GM19468 (cell line): Measurements from ENCODE around the gene NEU3.
"Not testable (repeated sequence)": the region's sequence is repeated elsewhere in the genome, so short reads cannot be mapped to it uniquely, and the experiment has no call there.

Experiments used
- ATAC-seq: cut with Tn5 transposase; IDR thresholded peaks from one replicate; pipeline ENCODE4 v1.9.1; 2021; ENCODE audit warnings: mild to moderate bottlenecking, moderate library complexity, moderate number of reproducible peaks; ENCODE audit not compliant: unreplicated experiment; ENCODE audit errors: extremely low read depth

The NEU3 gene

GRCh38 chr11:74981888-74982287, 6.8 kb upstream of the NEU3 start:
- ATAC-seq, result no peak

- ATAC-seq, result no peak
These were observed 4.7 kb upstream of the NEU3 start for GRCh38 chr11:74984070-74984469.

DNA sequence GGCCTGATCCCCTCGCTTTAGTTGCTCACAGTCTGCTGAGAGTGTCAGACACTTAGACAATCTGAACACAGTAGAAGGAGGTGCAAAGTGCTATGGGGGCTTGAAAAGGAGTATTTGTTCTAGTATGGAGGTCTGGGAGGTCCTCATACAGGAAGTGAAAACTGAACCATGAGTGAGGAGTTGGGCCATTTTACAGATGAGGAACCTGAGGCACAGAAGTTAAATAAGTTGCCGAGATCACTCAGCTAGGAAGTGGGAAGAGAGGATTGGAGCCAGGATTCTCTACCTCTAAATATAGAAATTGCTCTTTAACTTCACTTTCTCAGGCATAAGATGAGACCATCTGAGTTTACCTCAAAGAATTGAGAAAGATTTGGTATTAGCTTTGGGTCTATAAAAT, 4.0 kb upstream of the NEU3 start:
- ATAC-seq, result no peak

DNA sequence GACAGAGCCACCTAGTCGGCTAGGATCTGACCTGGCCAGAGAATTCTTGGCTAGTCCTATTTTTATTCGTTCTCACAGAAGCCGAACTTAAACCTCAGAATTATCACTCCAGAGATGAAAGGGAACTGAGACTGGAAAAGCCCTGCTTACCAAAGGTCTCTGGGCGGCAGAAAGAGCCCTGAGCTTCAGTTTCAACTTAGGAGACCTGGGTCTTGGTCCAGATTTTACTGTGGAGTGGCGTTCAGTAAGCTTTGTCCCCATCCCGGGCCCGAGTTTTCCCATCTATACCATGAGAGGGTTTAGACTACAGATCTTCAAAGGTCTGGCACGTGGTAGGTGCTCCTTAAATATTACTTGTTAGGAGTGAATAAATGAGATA, 516 bp downstream of the NEU3 start:
- no peak for ATAC-seq

DNA sequence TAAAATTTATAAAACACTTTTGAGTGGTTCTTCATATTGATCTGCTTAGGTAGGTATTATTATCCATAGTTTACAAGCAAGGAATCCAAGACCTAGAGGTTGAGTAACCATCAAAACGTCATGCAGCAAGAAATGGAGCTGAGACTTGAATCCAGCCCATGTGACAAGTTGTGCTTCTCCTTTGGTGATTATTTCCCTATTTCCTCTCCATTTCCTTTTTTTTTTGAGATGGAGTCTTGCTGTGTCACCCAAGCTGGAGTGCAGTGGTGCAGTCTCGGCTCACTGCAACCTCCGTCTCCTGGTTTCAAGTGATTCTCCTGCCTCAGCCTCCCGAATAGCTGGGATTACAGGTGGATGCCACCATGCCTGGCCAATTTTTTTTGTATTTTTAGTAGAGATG, 1.4 kb downstream of the NEU3 start:
- ATAC-seq, result not testable (repeated sequence)

DNA sequence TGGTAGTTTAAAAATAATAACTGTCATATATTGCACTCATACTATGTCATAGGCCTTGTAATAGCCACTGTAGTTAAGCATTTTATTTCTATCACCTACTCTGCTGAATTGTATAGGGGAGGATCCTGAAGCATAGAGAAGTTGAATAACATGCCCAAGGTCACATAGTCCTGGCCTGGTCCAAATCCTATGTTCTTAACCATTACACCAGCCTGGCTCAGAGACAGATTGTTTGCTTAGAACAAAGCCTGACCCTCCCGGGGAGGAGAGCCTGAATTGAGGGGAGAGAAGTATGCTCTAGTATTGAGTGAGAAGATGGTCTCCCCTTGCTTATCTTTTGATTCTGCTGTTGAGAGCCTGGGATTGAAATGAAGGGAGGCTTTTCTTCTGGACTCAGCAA, 2.2 kb downstream of the NEU3 start:
- ATAC-seq, result no peak

DNA sequence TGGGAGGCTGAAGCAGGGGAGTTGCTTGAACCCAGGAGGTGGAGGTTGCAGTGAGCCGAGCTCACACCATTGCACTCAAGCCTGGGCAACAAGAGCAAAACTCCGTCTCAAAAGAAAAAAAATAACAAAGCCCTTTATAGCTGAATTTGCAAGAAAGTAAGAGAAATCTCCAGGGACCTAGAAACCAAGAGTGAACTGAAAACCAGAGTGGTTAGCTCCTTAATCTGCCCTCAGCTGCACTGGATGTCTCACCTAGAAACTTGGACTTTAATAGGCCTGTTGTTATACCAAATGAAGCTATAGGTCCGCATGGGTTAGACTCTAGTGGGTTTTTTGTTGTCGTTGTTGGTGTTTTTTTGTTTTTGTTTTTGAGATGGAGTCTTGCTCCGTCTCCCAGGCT, 4.1 kb downstream of the NEU3 start:
- no peak for ATAC-seq

DNA sequence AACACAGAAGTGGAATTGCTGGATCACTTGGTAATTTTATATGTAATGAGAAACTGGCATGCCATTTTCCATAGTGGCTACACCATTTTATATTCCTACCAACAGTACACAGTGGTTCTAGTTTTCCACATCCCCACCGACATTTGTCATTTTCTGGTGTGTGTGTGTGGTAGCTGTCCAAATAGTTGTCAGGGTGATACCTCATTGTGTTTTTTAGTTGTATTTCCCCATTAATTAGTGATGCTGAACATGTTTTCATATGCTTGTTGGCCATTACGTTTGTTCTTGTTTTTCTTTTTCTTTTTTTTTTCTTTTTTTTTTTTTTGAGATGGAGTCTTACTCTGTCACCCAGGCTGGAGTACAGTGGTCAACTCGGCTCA, 12.2 kb downstream of the NEU3 start:
- ATAC-seq, result no peak

GRCh38 chr11:75001686-75002085, 13.0 kb downstream of the NEU3 start:
- ATAC-seq, result no peak

DNA sequence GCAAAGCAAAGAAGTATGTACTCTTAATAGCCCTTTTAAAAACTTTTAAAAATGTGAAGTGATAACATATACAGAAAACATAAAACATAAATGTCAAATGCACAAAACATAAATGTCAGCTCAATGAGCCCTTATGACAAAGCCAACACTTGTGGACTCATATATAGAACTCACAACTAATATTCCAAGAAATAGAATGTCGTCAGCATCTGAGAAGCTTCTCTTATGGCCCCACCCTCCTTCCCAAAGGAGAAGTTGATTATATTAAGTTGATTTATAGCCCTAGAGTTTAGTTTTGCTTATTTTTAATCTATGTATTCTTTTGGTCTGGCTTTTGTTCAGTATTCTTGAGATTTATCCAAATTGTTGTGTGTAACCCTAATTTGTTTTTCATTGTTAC, 13.8 kb downstream of the NEU3 start:
- ATAC-seq, result no peak

- ATAC-seq, result no peak
These were observed 15.5 kb downstream of the NEU3 start for GRCh38 chr11:75004215-75004614.

GRCh38 chr11:75011357-75011756, 22.6 kb downstream of the NEU3 start:
- ATAC-seq, result no peak

DNA sequence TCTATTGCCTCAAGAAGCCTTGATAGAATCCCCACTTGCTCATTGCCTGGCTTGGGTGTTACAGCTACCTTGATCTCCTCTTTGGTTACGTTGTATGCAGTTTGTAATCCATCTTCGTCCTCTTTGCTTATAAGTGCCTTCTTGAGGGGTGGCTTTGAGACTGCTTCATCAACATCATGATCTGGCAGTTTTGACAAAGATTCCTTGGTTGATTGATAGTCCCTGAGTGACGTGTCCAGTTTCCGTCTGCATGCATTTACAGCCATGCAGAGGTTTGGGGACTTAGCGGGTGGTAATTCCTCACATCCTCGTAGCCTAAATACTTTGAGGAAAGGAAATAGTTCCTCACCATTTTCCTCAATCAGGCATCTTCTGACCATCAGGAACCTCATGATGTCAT, 23.1 kb downstream of the NEU3 start:
- ATAC-seq, result no peak

DNA sequence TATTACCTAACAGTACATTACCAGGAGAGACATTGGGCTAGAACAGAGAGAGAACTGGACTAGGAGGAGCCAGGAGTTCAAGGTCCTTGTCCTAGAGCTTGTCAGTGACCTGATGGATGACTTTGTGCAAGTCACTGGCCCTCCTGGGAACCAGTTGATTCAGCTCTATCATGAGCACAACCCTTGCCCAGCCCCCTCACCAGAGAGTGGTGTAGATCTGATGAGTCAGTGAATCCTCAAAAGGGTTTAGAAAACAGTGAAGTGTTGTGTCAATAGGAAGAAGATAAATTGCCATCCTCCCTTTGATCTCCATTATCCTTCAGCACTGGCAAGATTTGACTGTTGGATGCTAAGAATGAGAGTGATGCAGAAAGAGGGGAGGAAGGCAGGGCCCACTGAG, 24.3 kb downstream of the NEU3 start:
- ATAC-seq, result no peak

GRCh38 chr11:75014129-75014528, 25.4 kb downstream of the NEU3 start:
- no peak for ATAC-seq

GRCh38 chr11:75019200-75019599, 30.5 kb downstream of the NEU3 start:
- ATAC-seq, result not testable (repeated sequence)

- ATAC-seq, result not testable (repeated sequence)
These were observed 31.6 kb downstream of the NEU3 start for GRCh38 chr11:75020328-75020727.

- ATAC-seq, result no peak
These were observed 33.6 kb downstream of the NEU3 start for GRCh38 chr11:75022296-75022695.

- no peak for ATAC-seq
These were observed 34.1 kb downstream of the NEU3 start for GRCh38 chr11:75022759-75023396.

- ATAC-seq, result no peak
These were observed 34.8 kb downstream of the NEU3 start for GRCh38 chr11:75023446-75024067.

DNA sequence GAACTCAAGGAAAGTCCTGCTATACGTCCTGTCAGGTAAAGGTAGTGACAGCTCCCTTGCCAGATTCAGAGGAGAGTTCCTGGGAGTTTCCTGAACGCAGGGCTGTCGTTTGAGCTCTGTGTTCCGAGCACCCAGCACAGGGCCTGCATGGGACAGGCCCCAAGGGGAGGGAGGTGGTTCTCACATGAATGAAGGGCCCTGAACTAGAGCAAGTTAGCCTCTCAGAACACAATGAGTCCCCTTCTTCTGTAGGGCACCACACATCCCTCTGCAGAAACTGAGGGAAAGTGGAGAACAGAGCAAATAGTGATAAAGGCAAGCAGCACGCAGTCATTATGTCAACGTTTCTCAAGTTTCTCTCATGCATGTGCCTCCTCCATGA, 35.3 kb downstream of the NEU3 start:
- ATAC-seq, result no peak

- no peak for ATAC-seq
These were observed 36.1 kb downstream of the NEU3 start for GRCh38 chr11:75024764-75025211.
